GM19238 (cell line): ENCODE results near the gene KRTAP5-3.

Experiments
- DNase-seq: peaks from one replicate; pipeline ENCODE4 v3.0.0; 2011; ENCODE audit warnings: low spot score; ENCODE audit not compliant: insufficient read length

KRTAP5-3 gene

DNA sequence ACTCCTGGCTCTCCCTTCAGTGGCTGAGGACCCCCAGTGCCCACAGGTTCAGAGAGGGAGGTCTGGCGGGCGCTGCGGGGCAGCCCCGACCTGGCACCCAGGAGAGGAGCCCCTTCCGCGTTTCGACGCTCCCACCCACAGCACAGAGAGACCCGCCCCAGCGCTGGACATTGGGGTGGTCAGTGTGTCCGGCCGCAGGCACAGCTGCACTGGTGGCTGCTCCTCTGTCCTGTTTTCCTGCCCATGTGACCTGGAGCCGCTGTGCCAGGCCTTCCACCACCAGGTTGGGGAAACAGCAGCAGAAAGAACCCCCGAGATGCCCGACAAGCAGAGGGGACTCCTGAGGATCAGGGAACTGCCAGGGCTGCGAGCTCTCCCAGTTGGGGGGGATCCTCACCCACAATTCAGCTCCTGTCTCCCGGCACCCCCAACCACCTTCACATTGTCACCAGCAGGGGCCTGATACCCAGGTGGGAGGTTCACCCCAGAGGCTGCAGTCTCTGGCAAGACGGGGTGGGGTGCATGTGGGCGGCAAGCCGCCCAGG, 35.0 kb upstream of the KRTAP5-3 start:
- DNase-seq = no peak

- no peak for DNase-seq
Measured at GRCh38 chr11:1642288-1643145, 34.3 kb upstream of the KRTAP5-3 start.

DNA sequence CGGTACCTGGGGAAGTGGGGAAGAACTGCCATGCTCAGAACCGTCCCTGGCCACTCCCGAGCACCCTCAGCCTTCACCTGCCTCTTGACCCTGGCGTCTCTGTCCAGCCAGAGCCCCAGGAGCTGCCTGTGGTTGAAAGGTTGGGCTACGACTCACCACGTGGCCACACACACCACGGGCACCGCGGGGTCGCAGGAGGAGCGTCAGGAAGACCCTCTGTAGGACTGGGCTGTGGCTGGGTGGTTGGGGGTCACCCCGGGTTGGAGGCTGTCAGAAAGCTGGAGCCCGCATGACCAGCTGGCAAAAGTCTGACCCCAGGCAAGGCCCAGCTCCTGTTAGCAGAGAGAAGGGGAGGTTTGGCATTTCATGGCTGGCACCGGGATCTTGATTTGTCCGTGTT, 32.8 kb upstream of the KRTAP5-3 start:
- no peak for DNase-seq

- peak; percentile 32 for DNase-seq
Measured at GRCh38 chr11:1640076-1640946, 32.0 kb upstream of the KRTAP5-3 start.

DNA sequence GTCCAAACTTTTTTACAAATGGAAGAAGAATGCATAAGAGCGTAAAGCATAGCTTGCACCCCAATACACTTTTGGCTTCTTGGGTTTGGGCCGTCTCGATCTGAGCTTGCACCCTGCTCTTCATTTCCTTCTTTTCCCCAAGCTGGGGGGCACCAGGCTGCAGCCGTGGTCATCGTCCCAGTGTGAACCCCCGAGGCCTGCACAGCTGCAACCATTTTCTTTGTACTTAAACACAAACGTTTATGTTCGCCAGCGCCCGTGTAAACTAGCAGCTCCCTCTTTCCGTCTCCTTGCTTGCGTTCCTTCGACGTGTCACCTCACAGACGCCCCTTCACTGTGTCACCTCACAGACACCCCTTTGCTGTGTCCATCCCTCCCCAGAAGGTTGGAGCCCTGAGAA, 31.4 kb upstream of the KRTAP5-3 start:
- DNase-seq = no peak

DNA sequence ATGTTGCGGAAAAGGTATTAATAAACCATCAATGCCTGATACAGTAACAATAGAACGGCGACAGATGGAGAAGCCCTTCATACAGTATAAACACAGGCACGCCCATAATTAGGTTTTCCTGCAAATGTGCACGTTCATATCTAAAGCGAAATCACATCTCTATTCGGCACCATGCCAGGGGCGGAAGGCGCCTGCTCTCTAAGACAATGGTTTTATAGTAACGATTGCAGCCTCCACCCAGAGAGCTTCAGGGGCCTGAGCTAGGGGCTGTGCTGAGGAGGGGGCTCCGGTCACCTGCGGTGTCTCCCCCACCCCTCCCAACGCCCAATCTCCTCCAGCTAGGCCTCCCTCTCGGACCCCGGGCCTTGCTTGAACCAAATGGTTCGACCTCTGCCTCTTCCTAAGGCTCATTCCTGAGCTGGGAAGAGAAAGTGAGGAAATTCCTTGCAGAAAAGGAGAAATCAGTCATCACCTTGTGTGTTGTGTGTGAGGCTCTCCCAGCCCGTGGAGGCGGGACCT, 30.9 kb upstream of the KRTAP5-3 start:
- no peak for DNase-seq

- no peak for DNase-seq
Measured at GRCh38 chr11:1638344-1638743, 30.1 kb upstream of the KRTAP5-3 start.

- DNase-seq = no peak
Measured at GRCh38 chr11:1637628-1638027, 29.4 kb upstream of the KRTAP5-3 start.

DNA sequence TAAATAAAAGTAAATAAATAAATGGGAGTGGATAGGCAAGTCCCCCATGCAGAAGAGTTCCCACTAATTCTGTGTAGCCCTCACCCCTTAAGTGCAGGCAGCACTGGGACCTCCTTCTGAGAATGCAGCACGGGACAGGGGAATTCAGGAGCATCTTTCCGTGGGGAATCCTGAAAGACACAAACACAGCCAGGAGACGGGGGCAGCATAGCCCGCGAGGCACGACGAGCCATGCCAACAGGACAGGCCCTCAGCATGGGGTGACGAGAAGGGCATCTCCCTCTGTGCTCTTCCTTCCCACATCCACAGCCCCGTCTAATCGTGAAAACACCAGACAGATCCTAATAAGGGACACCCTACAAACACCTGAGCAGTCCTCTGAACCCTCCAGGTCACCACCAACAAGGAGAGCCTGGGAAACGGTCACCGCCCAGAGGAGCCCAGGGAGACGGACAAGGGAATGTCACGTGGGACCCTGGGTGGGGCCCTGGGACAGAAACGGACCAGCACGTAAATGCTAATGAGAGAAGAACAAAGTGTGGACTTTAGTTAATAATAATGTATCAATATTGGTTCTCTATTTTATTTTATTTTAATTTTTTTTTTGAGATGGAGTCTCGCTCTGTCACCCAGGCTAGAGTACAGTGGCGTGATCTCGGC, 28.2 kb upstream of the KRTAP5-3 start:
- no peak for DNase-seq

DNA sequence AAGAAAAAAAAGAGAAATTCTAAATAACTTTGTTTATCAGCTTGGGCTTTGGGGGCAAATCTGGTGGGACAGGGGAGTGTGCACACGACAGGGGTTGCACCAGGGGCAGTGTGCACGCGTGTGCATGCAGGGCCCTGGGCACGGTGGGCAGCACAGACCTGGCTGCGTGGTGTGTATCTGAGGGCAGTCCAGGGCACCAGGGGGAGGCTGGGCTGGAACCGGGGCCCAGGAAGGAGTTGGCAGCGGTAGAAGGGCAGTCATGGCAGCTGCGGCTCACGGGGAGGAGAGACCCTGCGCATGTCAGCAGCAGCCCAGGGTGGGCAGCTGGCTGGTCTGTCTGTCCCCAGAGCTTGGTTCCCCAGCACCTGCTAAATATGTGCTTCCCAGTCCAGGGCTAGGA, 25.6 kb upstream of the KRTAP5-3 start:
- DNase-seq = no peak

- no peak for DNase-seq
Measured at GRCh38 chr11:1632053-1632714, 23.9 kb upstream of the KRTAP5-3 start.

DNA sequence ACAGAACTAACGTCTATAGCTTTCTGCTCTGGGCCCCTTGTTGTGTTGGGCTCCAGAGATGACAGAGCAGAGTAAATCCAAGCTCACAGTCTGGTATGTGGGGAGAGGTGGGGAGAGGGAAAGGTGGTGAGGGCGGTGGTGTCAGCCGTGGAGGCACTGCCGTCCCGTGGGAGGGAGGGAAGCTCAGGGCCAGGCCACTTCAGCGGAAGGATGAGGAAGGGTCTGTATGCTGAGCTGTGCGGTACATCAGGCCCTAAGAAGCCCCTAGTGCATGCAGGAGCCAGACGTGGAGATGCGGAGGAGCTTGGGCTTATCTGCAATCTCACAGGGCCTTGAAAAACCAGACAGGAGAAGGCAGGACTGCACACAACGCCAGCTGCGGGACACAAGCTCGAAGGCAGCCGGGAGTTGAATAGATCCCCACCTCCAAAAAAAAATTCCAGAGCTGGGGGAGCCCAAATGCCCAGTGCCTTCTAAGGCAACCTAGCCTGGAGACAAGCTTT, 22.9 kb upstream of the KRTAP5-3 start:
- no peak for DNase-seq

GRCh38 chr11:1630271-1630670, 22.0 kb upstream of the KRTAP5-3 start:
- no peak for DNase-seq

DNA sequence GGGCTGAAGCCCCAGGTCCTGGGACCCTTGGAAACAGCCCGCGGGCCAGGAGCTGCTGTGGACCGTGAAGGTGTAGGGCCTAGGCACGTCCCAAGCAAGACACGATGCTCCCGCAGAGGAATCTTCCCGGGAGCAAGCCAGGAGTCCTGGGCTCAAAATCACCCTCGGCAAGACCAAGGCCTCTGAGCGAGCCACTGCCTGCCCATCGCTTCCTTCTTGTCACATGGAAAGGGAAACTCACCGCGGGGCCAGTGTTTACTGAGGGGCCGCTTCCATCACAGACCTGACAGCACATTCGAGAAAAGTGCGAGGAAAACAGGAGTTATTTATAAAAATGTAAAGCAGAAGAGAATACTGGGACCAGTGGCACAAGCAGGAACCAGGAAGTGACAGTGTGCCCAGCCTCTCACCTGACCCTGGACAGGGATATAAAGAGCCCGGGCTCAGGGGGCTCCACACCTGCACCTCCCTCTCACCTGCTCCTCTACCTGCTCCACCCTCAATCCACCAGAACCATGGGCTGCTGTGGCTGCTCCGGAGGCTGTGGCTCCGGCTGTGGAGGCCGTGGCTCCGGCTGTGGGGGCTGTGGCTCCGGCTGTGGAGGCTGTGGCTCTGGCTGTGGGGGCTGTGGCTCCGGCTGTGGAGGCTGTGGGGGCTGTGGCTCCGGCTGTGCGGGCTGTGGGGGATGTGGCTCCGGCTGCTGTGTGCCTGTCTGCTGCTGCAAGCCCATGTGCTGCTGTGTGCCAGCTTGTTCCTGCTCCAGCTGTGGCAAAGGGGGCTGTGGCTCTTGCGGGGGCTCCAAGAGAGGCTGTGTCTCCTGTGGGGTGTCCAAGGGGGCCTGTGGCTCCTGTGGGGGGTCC, 21.3 kb upstream of the KRTAP5-3 start, which contains the start of gene KRTAP5-5:
Gene KRTAP5-5 (plus strand): TSS at position 450 of the 860 bp plus-strand sequence. CDS start 66 bp downstream, at position 516.
- DNase-seq = no peak

DNA sequence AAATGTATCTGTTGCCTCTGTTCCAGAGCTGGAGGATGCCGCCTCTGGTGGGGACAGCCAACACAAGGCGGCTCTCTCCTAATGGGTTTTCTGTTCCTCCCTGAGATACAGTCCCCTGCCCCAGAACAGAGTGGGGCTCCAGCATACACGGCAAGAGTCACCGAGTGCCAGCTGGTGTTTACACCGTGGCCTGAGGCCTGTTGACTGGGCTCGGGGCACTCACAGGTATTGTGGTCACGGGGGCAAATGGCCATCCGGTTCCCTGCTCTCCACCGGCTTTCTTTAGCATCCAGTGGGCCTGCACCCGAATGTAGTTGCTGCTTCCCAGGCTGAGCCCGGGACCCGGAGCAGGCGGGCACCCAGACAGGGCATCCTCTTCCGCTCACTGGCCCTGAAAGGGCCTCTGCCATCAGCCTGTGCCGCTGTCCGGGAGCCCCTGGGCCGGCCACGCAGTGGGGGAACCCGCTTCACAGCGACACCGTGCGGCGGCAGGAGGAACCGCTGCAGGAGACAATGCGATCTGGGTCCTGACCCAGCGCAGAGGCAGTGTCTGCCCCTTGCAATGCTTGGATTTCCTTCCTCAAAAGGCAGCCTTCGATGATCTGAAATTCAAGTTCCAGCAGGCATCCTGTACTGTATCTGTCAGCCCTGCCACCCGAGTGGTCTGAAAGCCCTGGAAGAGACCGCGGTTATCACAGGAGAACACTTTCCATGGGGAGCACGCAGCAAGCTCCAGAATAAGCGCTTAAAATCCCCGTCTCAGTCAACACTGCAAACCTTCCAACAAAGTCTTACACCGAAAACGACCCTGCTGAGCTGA, 20.5 kb upstream of the KRTAP5-3 start:
- peak; percentile 66 for DNase-seq

- no peak for DNase-seq
Measured at GRCh38 chr11:1625541-1625940, 17.3 kb upstream of the KRTAP5-3 start.

GRCh38 chr11:1624621-1625020, 16.4 kb upstream of the KRTAP5-3 start:
- DNase-seq = no peak

GRCh38 chr11:1623716-1624115, 15.5 kb upstream of the KRTAP5-3 start:
- no peak for DNase-seq

- DNase-seq = no peak
Measured at GRCh38 chr11:1622086-1622485, 13.8 kb upstream of the KRTAP5-3 start, which contains the start of gene KRTAP5-4. Gene KRTAP5-4, minus strand, starts transcription at chr11:1622138. Its CDS starts 45 bp downstream, at chr11:1622093.
